ENCODE data around the gene VEZT.

- TF ChIP-seq, protein P1, sequence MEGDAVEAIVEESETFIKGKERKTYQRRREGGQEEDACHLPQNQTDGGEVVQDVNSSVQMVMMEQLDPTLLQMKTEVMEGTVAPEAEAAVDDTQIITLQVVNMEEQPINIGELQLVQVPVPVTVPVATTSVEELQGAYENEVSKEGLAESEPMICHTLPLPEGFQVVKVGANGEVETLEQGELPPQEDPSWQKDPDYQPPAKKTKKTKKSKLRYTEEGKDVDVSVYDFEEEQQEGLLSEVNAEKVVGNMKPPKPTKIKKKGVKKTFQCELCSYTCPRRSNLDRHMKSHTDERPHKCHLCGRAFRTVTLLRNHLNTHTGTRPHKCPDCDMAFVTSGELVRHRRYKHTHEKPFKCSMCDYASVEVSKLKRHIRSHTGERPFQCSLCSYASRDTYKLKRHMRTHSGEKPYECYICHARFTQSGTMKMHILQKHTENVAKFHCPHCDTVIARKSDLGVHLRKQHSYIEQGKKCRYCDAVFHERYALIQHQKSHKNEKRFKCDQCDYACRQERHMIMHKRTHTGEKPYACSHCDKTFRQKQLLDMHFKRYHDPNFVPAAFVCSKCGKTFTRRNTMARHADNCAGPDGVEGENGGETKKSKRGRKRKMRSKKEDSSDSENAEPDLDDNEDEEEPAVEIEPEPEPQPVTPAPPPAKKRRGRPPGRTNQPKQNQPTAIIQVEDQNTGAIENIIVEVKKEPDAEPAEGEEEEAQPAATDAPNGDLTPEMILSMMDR (IDR thresholded peaks at IDR 0.05): no peak
- TF ChIP-seq POLR2A (IDR thresholded peaks at IDR 0.05): no peak
- TF ChIP-seq POLR2AphosphoS5 (IDR thresholded peaks at IDR 0.05): no peak
Measured at GRCh38 chr12:95200128-95200894, 17.3 kb upstream of the VEZT start.

Measured in gastroesophageal sphincter (tissue), 3 donors.